Measurements from ENCODE around the gene L3MBTL2.

The L3MBTL2 gene

GRCh38 chr22:41204992-41205900 lies at the start of gene L3MBTL2:
TSS of gene L3MBTL2 (plus strand) at chr22:41205312. CDS start at chr22:41205363, 51 bp downstream.
- in situ Hi-C loops (cut with MboI; ENCODE audit: low sequenced_read_pairs, unreplicated experiment): no loop called here
- no peak for TF ChIP-seq CTCF (IDR thresholded peaks at IDR 0.05; ENCODE audit: borderline replicate concordance, control extremely low read depth, extremely low read depth, insufficient read depth, missing control alignments)
- DNase-seq (ENCODE audit: low spot score): peak; percentile 99

- TF ChIP-seq CTCF (IDR thresholded peaks at IDR 0.05; ENCODE audit: borderline replicate concordance, control extremely low read depth, extremely low read depth, insufficient read depth, missing control alignments): no peak
- in situ Hi-C loops (cut with MboI; ENCODE audit: low sequenced_read_pairs, unreplicated experiment): no loop called here
- no peak for DNase-seq (ENCODE audit: low spot score)
Observed at GRCh38 chr22:41157083-41157482, 48.0 kb upstream of the L3MBTL2 start.

GRCh38 chr22:41169157-41169556 lies 36.0 kb upstream of the L3MBTL2 start:
- no peak for TF ChIP-seq CTCF (IDR thresholded peaks at IDR 0.05; ENCODE audit: borderline replicate concordance, control extremely low read depth, extremely low read depth, insufficient read depth, missing control alignments)
- no peak for DNase-seq (ENCODE audit: low spot score)
- in situ Hi-C loops (cut with MboI; ENCODE audit: low sequenced_read_pairs, unreplicated experiment): no loop called here

GRCh38 chr22:41171996-41172395 lies 33.1 kb upstream of the L3MBTL2 start:
- in situ Hi-C loops (cut with MboI; ENCODE audit: low sequenced_read_pairs, unreplicated experiment): no loop called here
- no peak for TF ChIP-seq CTCF (IDR thresholded peaks at IDR 0.05; ENCODE audit: borderline replicate concordance, control extremely low read depth, extremely low read depth, insufficient read depth, missing control alignments)
- no peak for DNase-seq (ENCODE audit: low spot score)

- TF ChIP-seq CTCF (IDR thresholded peaks at IDR 0.05; ENCODE audit: borderline replicate concordance, control extremely low read depth, extremely low read depth, insufficient read depth, missing control alignments): no peak
- in situ Hi-C loops (cut with MboI; ENCODE audit: low sequenced_read_pairs, unreplicated experiment): no loop called here
- no peak for DNase-seq (ENCODE audit: low spot score)
Observed at GRCh38 chr22:41175546-41175945, 29.6 kb upstream of the L3MBTL2 start.

GRCh38 chr22:41177040-41177621 lies 28.0 kb upstream of the L3MBTL2 start:
- DNase-seq (ENCODE audit: low spot score): no peak
- in situ Hi-C loops (cut with MboI; ENCODE audit: low sequenced_read_pairs, unreplicated experiment): no loop called here
- no peak for TF ChIP-seq CTCF (IDR thresholded peaks at IDR 0.05; ENCODE audit: borderline replicate concordance, control extremely low read depth, extremely low read depth, insufficient read depth, missing control alignments)
